ENCODE data around the gene IP6K1. TPM values are rescaled to one million over a fixed set of nuclear protein-coding genes. Genes with fewer than 3 reads are reported as not detected.
"Not testable (repeated sequence)": the region's sequence is repeated elsewhere in the genome, so short reads cannot be mapped to it uniquely, and the experiment has no call there.

IP6K1 gene
- total and polyA plus RNA-seq, 11 donors, result 8.9 to 36.6 (median 20.4) TPM

GRCh38 chr3:49700453-49701128, 85.8 kb downstream of the IP6K1 start:
- DNase-seq (no peak), ATAC-seq (no peak)
- TF ChIP-seq POLR2A (IDR thresholded peaks at IDR 0.05), result no peak
- TF ChIP-seq CTCF (IDR thresholded peaks at IDR 0.05), result no peak
- Histone ChIP-seq H3K9me3 (no peaks in the 10 kb centered on the region), H3K27ac (no peak overlapping the region), H3K4me3 (no peak overlapping the region), H3K27me3 (no peaks in the 10 kb centered on the region), H3K36me3 (peaks cover 0 to 78% (median 49%) of the 10 kb centered on the region in 9 donors), H3K4me1 (peaks cover 0 to 24% (median 5%) of the 10 kb centered on the region in 12 donors)
- WGBS, 4 donors, result 63 to 84% (median 83%) methylated on average over 7 to 13 of the region's 13 CpGs
- intact Hi-C loops (cut with DNase I), result loop anchor here in 5 of 10 donors (5.0 to 10.0 kb wide), 7 partner anchors 137 to 214 kb away; partner anchors contain the start of gene MST1R (in 2 of the 5)

GRCh38 chr3:49700014-49700413, 86.3 kb downstream of the IP6K1 start:
- intact Hi-C loops (cut with DNase I), result loop anchor here in 5 of 10 donors (5.0 to 10.0 kb wide), 7 partner anchors 137 to 215 kb away; partner anchors contain the start of gene MST1R (in 2 of the 5)
- ATAC-seq, result no peak
- Histone ChIP-seq H3K27ac (peak overlapping the region in 2 of 12 donors; percentile 4 to 67), H3K4me1 (peaks cover 0 to 30% (median 5%) of the 10 kb centered on the region in 12 donors), H3K9me3 (no peaks in the 10 kb centered on the region), H3K4me3 (no peak overlapping the region), H3K36me3 (peaks cover 0 to 72% (median 43%) of the 10 kb centered on the region in 9 donors), H3K27me3 (no peaks in the 10 kb centered on the region)
- TF ChIP-seq POLR2A (IDR thresholded peaks at IDR 0.05) (no peak), CTCF (IDR thresholded peaks at IDR 0.05) (no peak)
- DNase-seq, result no peak
- 71 to 77% (median 76%) methylated on average over 4 to 8 of the region's 8 CpGs for WGBS, 4 donors

GRCh38 chr3:49699281-49699979, 86.9 kb downstream of the IP6K1 start:
- peak; percentile 5 to 55 (median 16) for ATAC-seq
- Histone ChIP-seq H3K27me3 (no peaks in the 10 kb centered on the region), H3K4me1 (peaks cover 0 to 33% (median 5%) of the 10 kb centered on the region in 12 donors), H3K27ac (peak overlapping the region in 6 of 12 donors; percentile 4 to 67 (median 56)), H3K9me3 (no peaks in the 10 kb centered on the region), H3K4me3 (no peak overlapping the region), H3K36me3 (peaks cover 0 to 66% (median 38%) of the 10 kb centered on the region in 9 donors)
- intact Hi-C loops (cut with DNase I), result no loop called here
- TF ChIP-seq POLR2A (IDR thresholded peaks at IDR 0.05) (no peak), CTCF (IDR thresholded peaks at IDR 0.05) (no peak)
- DNase-seq, result peak in 2 of 5 donors; percentile 45 to 52
- WGBS, 4 donors, result 54 to 75% (median 71%) methylated on average over 12 to 16 of the region's 16 CpGs

DNA sequence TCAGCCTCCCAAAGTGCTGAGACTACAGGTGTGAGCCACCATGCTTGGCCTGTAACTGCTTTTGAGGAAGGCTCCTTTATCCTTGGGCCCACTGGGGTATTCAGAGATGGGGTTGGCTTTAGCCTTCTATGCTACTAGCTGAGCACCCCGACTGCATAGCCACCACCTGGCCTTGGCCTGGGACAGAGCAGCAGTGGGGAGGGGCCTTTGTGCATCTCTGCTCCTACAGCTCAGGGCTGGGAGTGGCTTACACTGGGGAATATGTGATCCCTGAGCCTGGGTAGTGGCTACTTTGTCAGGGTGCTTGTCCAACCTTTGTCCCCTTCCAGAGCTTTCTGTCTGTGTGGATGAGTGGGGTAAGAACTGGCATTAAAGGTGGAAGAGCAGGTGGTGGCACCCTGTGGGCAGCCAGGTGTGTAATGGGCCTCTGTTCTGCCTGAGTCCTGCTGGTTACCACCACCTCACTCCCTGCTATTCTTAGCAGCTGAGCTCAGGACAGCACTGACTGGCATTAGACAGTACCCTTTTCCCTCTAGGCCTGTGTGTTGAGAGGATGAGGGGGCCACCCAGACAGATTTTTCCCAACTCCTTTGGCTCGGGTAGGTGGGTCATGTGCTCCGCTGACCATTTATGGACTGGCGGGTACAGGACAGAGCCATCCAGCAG, 90.9 kb downstream of the IP6K1 start:
- H3K4me3 ChIP-seq; intact Hi-C loops (cut with DNase I); DNase-seq; H3K27me3 ChIP-seq; H3K9me3 ChIP-seq: not testable (repeated sequence)
- peaks cover 0 to 40% (median 14%) of the 10 kb centered on the region in 12 donors for H3K4me1 ChIP-seq
- peak overlapping the region in 8 of 12 donors; percentile 30 to 66 (median 40) for H3K27ac ChIP-seq
- 64 to 70% (median 68%) methylated on average over 4 of the region's 4 CpGs for WGBS, 4 donors
- peak; percentile 61 to 84 (median 79) for ATAC-seq
- peaks cover 0 to 33% (median 14%) of the 10 kb centered on the region in 9 donors for H3K36me3 ChIP-seq

- intact Hi-C loops (cut with DNase I); H3K9me3 ChIP-seq; H3K27me3 ChIP-seq; ATAC-seq; H3K4me3 ChIP-seq; DNase-seq: not testable (repeated sequence)
- peak overlapping the region in 5 of 12 donors; percentile 30 to 66 (median 46) for H3K27ac ChIP-seq
- H3K4me1 ChIP-seq, result peaks cover 0 to 45% (median 18%) of the 10 kb centered on the region in 12 donors
- WGBS, 4 donors, result 50 to 68% (median 67%) methylated on average over 6 of the region's 6 CpGs
- H3K36me3 ChIP-seq, result peaks cover 0 to 24% (median 7%) of the 10 kb centered on the region in 9 donors
Measured at GRCh38 chr3:49694409-49695070, 91.8 kb downstream of the IP6K1 start.

DNA sequence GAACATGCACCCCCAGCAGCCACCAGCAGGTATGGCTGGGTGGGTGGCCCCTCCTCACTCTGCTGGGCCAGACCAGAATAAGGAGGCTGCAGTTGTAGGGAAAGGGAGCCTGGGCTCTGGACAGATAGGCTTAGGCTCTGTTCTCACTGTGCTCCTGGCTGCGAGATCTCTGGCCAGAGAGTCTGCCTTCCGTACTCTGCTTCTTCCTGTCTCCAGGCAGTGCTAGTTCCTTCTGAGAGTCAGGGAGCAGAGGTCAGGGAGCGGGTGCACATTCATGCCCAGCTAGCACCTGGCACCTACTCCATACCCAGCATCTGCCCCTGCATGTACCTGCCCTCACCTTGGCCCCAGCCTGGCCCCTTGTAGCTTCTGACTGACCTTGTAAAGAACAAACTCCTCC, 94.9 kb downstream of the IP6K1 start:
- H3K27me3 ChIP-seq; DNase-seq; ATAC-seq; intact Hi-C loops (cut with DNase I); H3K9me3 ChIP-seq; H3K36me3 ChIP-seq; H3K27ac ChIP-seq; H3K4me3 ChIP-seq: not testable (repeated sequence)
- H3K4me1 ChIP-seq, result peaks cover 5 to 59% (median 25%) of the 10 kb centered on the region in 12 donors
- 86 to 96% (median 88%) methylated on average over 3 of the region's 3 CpGs for WGBS, 4 donors
